BJ (cell line): ENCODE data around the gene ZBED5. TPM values are rescaled to one million over a fixed set of nuclear protein-coding genes. Genes with fewer than 3 reads are reported as not detected.
A peak's percentile ranks its signal among the peaks of the same experiment; 100 is the strongest.

Experiments
- CTCF ChIA-PET: fragments of 350-600 bp; formaldehyde crosslinking; extraction: SDS; loops from one replicate; lab custom pipeline; 2021; ENCODE audit warnings: antibody characterized with exemption, inconsistent platforms; lab: Yijun Ruan, JAX
- POLR2A ChIA-PET: fragments of 300-600 bp; sonication (Branson Sonifier 250); formaldehyde crosslinking; extraction: SDS; loops from one replicate; lab custom pipeline; 2021; ENCODE audit warnings: antibody characterized with exemption; lab: Charles Lee
- DNase-seq: peaks from one replicate; pipeline ENCODE4 v3.0.0-alpha.2; 2011; ENCODE audit warnings: low read depth
- H3K27me3 ChIP-seq: 2 replicates; pipeline ENCODE4 v1.6.0; 2011; ENCODE audit warnings: low read length; ENCODE audit not compliant: control insufficient read depth, insufficient read depth
- H3K36me3 ChIP-seq: 2 replicates; pipeline ENCODE4 v1.5.1; 2011; ENCODE audit warnings: low read length; ENCODE audit not compliant: control insufficient read depth, insufficient read depth
- H3K4me3 ChIP-seq: 2 replicates; pipeline ENCODE4 v1.5.1; 2011; ENCODE audit warnings: low read depth, mild to moderate bottlenecking, control low read depth, low read length
- polyA minus RNA-seq: library from RNA; depleted of rRNA, polyadenylated mRNA; stranded (reverse); fragments of >200 nt; gene quantifications from 2 replicates; pipeline ENCODE4 v1.2.3, GENCODE V29; 2011; rRNA and poly(A)+ RNA removed
- polyA plus RNA-seq: library from polyadenylated mRNA; depleted of rRNA; stranded (reverse); fragments of >200 nt; gene quantifications from 2 replicates; pipeline ENCODE4 v1.2.3, GENCODE V29; 2011; rRNA removed
- TF ChIP-seq, protein P1 (sequence below): IDR thresholded peaks from 2 replicates; pipeline ENCODE4 v1.5.1; 2011; ENCODE audit warnings: low read depth, mild to moderate bottlenecking, control low read depth, inconsistent platforms, low read length, moderate library complexity; ENCODE audit not compliant: insufficient read depth

Gene ZBED5
- 43.0 and 75.4 TPM in 2 replicates for polyA plus RNA-seq
- polyA minus RNA-seq, result 80.8 and 172 TPM in 2 replicates

DNA sequence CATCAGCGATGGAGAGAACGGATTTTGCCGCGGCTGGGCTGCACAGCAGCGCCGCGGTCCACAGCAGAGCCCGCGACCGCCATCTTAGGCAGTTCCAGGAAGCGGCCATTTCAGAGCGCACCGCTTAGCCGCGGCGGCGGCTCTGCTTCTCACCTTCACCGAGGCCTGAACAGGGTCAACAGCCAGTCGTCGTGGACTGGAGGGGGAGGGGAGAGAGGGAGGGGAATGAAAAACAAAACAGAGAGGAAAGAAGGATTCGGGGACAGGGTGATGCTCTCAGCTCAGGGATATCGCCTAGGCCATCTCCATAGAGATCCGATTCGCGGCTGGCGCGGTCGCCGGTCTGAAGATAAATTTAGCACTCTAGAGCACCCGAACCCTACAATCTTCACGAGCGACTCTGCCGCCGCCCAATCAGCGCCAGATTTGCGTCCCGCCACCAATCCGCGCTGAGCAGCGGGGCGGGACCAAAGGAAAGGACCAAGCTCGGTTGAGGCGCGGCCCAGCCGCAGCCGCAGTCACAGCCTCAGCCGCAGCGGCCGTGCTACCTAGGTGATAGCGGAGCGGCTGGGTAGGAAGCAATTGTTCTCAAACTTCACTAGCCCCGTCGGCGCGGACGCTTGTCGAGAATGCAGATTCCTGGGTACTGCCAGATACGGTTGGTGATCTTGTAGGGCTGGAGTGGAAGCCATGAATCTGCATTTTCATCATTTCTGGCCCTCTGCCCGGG, at the start of gene ZBED5:
ZBED5 (minus strand) TSS at position 345 of the 730 bp plus-strand sequence. CDS start 3,108 bp downstream, outside the sequence.
- DNase-seq, result peak; percentile 85
- TF ChIP-seq, protein P1, sequence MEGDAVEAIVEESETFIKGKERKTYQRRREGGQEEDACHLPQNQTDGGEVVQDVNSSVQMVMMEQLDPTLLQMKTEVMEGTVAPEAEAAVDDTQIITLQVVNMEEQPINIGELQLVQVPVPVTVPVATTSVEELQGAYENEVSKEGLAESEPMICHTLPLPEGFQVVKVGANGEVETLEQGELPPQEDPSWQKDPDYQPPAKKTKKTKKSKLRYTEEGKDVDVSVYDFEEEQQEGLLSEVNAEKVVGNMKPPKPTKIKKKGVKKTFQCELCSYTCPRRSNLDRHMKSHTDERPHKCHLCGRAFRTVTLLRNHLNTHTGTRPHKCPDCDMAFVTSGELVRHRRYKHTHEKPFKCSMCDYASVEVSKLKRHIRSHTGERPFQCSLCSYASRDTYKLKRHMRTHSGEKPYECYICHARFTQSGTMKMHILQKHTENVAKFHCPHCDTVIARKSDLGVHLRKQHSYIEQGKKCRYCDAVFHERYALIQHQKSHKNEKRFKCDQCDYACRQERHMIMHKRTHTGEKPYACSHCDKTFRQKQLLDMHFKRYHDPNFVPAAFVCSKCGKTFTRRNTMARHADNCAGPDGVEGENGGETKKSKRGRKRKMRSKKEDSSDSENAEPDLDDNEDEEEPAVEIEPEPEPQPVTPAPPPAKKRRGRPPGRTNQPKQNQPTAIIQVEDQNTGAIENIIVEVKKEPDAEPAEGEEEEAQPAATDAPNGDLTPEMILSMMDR, result peak; percentile 27; the same call in 1 of the 2 replicates
- no peaks in the 10 kb centered on the region for H3K27me3 ChIP-seq
- peak within 1 kb of the TSS; percentile 94 for H3K4me3 ChIP-seq
- POLR2A ChIA-PET, result interaction anchor here (0.5 to 2.5 kb wide), 5 partner anchors 9 to 1762 kb away, joined by 3 to 12 read pairs (median 6); partner anchors contain the start of gene EIF4G2
- CTCF ChIA-PET, result interaction anchor here (0.7 to 2.0 kb wide), 9 partner anchors 10 to 170 kb away, joined by 3 to 7 read pairs (median 3); no protein-coding TSS in a partner anchor
- peaks cover 2% of the 10 kb centered on the region; the same call in 1 of the 2 replicates for H3K36me3 ChIP-seq

DNA sequence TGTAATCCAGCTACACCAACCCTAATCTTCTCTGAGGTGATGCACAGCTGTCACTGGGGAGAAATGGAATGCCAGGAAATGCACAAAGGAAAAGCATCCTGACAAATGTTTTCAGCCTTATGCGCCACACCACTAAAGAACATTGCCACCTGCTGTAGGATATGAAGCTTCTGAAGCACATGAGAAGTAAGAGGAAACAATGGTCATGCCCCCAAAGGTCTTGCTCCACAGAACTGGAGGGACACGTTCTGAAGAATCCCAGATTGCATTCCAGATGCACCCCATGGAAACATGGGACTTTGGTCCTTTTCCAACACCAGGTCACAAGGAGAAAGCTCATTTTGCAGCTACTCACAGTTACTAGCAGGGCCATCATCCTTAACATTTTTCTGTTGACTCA, 48.7 kb upstream of the ZBED5 start:
- Histone ChIP-seq H3K27me3 (no peaks in the 10 kb centered on the region), H3K4me3 (no peak overlapping the region), H3K36me3 (no peaks in the 10 kb centered on the region)
- TF ChIP-seq, protein P1, result peak; percentile 31; the same call in 1 of the 2 replicates
- DNase-seq, result peak; percentile 56
- CTCF ChIA-PET, result interaction anchor here (0.6 to 3.0 kb wide), 9 partner anchors 9 to 881 kb away, joined by 3 to 18 read pairs (median 4); no protein-coding TSS in a partner anchor
- POLR2A ChIA-PET, result interaction anchor here (0.6 kb wide), 1 partner anchor 104 kb away, joined by 3 read pairs; no protein-coding TSS in a partner anchor

GRCh38 chr11:10902301-10903063, 44.6 kb upstream of the ZBED5 start:
- Histone ChIP-seq H3K27me3 (no peaks in the 10 kb centered on the region), H3K36me3 (no peaks in the 10 kb centered on the region), H3K4me3 (no peak overlapping the region)
- CTCF ChIA-PET, result interaction anchor here (0.6 to 1.6 kb wide), 4 partner anchors 9 to 885 kb away, joined by 3 to 5 read pairs (median 4); no protein-coding TSS in a partner anchor
- TF ChIP-seq, protein P1, result no peak
- no peak for DNase-seq
- POLR2A ChIA-PET, result no interaction called here

DNA sequence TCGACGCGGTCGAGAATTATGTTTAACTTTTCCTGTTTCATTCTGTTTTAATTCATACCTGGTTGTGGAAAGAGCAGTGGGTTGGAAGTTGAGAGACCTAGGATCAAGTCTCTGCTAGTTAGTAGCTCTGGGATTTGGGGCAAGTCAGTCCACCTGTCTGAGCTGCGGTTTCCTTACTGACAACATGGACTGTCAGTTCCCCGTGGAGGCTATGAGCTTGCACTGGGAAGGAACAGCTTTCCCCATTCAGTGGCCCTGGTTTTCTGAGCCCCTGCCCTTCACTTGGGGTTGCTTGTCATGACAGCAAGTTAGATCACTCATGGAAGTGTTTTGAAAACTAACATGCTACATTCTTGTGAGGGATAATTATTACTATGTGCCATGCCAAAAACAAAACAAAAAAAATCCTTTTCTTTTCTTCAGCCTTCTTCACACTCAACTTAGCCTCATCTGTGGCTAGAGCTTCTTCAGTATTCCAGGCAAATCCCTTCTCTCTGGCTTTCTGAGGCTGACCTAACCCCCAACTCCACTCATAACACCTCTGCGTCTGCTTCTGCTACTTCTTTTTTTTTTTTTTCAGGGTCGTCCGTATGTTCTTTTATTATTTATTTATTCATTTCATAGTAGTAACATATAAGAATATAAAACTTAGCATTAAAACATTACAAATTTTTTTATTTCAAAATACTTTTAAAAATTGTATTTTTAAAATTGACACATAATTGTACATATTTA, 43.0 kb upstream of the ZBED5 start:
- TF ChIP-seq, protein P1, result no peak
- no peak overlapping the region for H3K4me3 ChIP-seq
- H3K27me3 ChIP-seq, result no peaks in the 10 kb centered on the region
- DNase-seq, result no peak
- POLR2A ChIA-PET, result interaction anchor here (0.8 to 1.9 kb wide), 7 partner anchors 7 to 92 kb away, joined by 3 to 24 read pairs (median 3); partner anchors contain the start of gene EIF4G2
- H3K36me3 ChIP-seq, result no peaks in the 10 kb centered on the region
- CTCF ChIA-PET, result interaction anchor here (1.0 to 3.0 kb wide), 6 partner anchors 22 to 1031 kb away, joined by 3 to 12 read pairs (median 4); no protein-coding TSS in a partner anchor
